Tibial artery (tissue), 4 donors: Measurements from ENCODE around the gene ANKRD65.
"Not testable (repeated sequence)": the region's sequence is repeated elsewhere in the genome, so short reads cannot be mapped to it uniquely, and the experiment has no call there.

Experiments used
- DNase-seq, 2 donors: peaks; one replicate each; pipeline ENCODE4 v3.0.0-alpha.2; 2019
- H3K27ac ChIP-seq, 2 donors: fragments of 200-600 bp; sonication (generic) in 1 of 2; 1 replicate in 1 of 2; 2 replicates in 1 of 2; pipeline ENCODE4 v1.5.1; 2018 to 2019; ENCODE audit warnings: mild to moderate bottlenecking in 1 of 2
- H3K27me3 ChIP-seq, 2 donors: fragments of 200-600 bp; sonication (generic) in 1 of 2; one replicate each; pipeline versions ENCODE4 v1.5.1 to v1.6.0; 2016 to 2019
- H3K36me3 ChIP-seq, 3 donors: fragments of 200-600 bp; sonication (generic) in 2 of 3; one replicate each; pipeline ENCODE4 v1.5.1; 2016 to 2019; ENCODE audit warnings: mild to moderate bottlenecking in 2 of 3
- H3K4me1 ChIP-seq, 4 donors: fragments of 200-600 bp; sonication (generic) in 2 of 4; 1 replicate in 3 of 4; 2 replicates in 1 of 4; pipeline ENCODE4 v1.5.1; 2016 to 2019
- H3K4me3 ChIP-seq, 2 donors: fragments of 200-600 bp; sonication (generic) in 1 of 2; 1 replicate in 1 of 2; 2 replicates in 1 of 2; pipeline ENCODE4 v1.5.1; 2018 to 2019; ENCODE audit warnings: mild to moderate bottlenecking in 2 of 2
- H3K9me3 ChIP-seq, 3 donors: fragments of 200-600 bp; sonication (generic) in 1 of 3; one replicate each; pipeline ENCODE4 v1.5.1; 2016 to 2019
- intact Hi-C: fragments of 100-400 bp; cut with DNase I; formaldehyde crosslinking; loops from one replicate; pipeline ENCODE4 v1.15.0; 2023; ENCODE audit warnings: low total_unique reads
- TF ChIP-seq, protein P1 (sequence below), 2 experiments: fragments of 200-600 bp in 1 of 2; fragments of 450-650 bp in 1 of 2; IDR thresholded peaks; one replicate each; pipeline ENCODE4 v1.5.1; 2017 to 2019; ENCODE audit warnings: antibody characterized with exemption in 2 of 2, mild to moderate bottlenecking in 1 of 2, moderate library complexity in 1 of 2

Gene ANKRD65

DNA sequence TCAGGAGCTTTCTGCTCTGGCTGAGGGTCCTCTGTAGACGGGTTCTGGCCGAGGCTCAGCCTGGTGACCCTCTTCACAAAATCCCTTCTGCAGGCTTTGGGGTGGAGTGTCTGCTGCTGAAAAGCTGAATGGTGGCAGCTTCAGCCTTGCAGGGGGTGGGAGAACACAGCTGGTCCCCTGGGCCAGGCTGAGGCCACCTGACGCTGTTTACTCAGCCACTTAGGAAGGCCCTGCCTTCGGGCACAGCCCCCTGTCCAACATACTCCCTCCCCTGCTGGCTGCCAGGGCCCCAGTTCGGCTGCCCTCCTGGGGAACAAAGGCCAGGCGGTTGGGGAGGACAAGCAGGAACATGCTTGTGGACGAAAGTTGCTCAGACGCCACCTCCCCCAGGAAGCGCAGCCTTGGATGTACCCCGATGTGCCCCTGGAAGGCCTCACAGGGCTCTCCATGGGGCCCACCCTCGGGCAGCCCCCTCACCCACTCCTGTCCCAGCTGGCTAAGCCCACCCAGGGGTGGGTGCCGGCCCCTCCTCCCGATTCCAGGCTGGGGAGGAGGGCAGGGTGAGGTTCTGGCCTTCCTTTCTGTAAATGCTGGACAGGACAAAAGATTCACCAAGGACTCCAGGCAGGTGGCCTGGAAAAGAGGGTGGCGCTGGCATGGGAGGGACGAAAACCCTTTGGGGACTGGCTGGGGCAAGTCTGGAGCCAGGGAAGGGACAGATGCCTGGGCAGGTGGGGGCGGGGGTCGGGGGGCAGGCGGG is at the start of gene ANKRD65:
Gene ANKRD65, minus strand, starts transcription at position 130 of the 760 bp plus-strand sequence. CDS start 271 bp downstream, outside the sequence.
- H3K27ac ChIP-seq = no peak within 1 kb of the TSS
- peak within 1 kb of the TSS; percentile 29 to 41 for H3K4me3 ChIP-seq
- no peaks in the 10 kb centered on the region for H3K36me3 ChIP-seq
- TF ChIP-seq, protein P1, sequence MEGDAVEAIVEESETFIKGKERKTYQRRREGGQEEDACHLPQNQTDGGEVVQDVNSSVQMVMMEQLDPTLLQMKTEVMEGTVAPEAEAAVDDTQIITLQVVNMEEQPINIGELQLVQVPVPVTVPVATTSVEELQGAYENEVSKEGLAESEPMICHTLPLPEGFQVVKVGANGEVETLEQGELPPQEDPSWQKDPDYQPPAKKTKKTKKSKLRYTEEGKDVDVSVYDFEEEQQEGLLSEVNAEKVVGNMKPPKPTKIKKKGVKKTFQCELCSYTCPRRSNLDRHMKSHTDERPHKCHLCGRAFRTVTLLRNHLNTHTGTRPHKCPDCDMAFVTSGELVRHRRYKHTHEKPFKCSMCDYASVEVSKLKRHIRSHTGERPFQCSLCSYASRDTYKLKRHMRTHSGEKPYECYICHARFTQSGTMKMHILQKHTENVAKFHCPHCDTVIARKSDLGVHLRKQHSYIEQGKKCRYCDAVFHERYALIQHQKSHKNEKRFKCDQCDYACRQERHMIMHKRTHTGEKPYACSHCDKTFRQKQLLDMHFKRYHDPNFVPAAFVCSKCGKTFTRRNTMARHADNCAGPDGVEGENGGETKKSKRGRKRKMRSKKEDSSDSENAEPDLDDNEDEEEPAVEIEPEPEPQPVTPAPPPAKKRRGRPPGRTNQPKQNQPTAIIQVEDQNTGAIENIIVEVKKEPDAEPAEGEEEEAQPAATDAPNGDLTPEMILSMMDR (IDR thresholded peaks at IDR 0.05) = no peak
- no peaks in the 10 kb centered on the region for H3K9me3 ChIP-seq
- no peak for DNase-seq
- peaks cover 0 to 44% of the 10 kb centered on the region in 2 donors for H3K27me3 ChIP-seq
- intact Hi-C loops = no loop called here
- peaks cover 0 to 16% (median 6%) of the 10 kb centered on the region in 4 donors for H3K4me1 ChIP-seq

DNA sequence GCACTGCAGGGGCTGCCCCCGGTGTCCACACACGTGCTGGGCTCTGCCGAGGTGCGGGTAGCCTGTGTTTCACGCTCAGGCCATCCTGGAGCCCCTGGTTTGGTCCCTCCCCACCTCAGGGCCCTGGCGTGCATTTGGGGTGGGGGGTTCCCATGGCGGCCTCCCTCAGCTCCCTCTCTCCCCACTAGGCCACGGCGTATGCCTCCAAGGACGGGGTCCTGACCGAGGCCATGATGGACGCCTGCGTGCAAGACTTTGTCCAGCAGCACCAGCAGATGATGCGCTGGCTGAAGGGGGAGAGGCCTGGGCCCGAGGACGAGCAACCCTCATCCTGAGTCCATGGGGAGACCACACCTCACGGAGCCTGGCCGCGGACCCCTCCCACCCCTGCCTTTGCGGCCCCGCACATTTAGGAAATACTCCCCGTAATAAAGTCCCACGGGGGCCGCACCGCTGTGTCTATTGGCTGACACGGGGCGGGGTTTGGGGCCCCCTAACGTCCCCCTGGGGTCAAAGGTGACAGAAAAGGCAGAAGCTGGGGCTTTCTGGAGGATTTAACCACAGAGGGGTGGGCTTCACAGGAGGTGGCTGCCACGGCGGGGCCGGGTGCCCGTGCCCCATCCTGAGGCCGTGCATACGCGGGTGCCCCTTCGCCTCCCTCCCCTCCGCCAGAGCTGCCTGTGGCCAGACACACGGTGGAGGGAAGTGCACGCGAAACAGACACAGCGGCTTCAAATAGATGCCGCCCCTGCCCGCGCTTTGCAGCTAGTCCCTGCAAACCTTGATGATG is 47.3 kb upstream of the ANKRD65 start:
- H3K4me1 ChIP-seq = peaks cover 0 to 18% (median 16%) of the 10 kb centered on the region in 4 donors
- H3K27me3 ChIP-seq, H3K27ac ChIP-seq, intact Hi-C loops, DNase-seq, H3K4me3 ChIP-seq, H3K9me3 ChIP-seq, H3K36me3 ChIP-seq: not testable (repeated sequence)

DNA sequence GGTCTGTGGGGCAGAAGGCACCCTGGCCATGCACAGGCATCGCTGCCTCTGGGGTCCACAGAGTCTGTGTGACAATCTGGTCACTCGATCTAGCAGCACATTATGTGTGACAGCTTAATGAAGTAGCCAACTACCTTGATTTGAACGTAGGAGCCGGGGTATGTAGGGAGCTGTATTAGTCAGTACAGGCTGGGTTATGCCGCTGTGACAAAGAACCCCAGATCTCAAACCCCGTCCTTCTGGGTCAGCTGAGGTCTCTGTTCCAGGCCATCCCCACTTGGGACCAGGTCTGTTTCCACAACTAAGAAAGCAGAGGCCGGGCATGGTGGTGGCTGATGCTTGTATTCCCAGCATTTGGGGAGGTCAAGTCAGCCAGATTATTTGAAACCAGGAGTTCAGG is 42.2 kb upstream of the ANKRD65 start:
- no peaks in the 10 kb centered on the region for H3K9me3 ChIP-seq
- no peak for DNase-seq
- intact Hi-C loops = no loop called here
- peaks cover 0 to 31% of the 10 kb centered on the region in 2 donors for H3K27me3 ChIP-seq
- H3K4me1 ChIP-seq = no peaks in the 10 kb centered on the region
- H3K27ac ChIP-seq = no peak overlapping the region
- H3K4me3 ChIP-seq = no peak overlapping the region
- TF ChIP-seq, protein P1 (IDR thresholded peaks at IDR 0.05) = no peak
- no peaks in the 10 kb centered on the region for H3K36me3 ChIP-seq

DNA sequence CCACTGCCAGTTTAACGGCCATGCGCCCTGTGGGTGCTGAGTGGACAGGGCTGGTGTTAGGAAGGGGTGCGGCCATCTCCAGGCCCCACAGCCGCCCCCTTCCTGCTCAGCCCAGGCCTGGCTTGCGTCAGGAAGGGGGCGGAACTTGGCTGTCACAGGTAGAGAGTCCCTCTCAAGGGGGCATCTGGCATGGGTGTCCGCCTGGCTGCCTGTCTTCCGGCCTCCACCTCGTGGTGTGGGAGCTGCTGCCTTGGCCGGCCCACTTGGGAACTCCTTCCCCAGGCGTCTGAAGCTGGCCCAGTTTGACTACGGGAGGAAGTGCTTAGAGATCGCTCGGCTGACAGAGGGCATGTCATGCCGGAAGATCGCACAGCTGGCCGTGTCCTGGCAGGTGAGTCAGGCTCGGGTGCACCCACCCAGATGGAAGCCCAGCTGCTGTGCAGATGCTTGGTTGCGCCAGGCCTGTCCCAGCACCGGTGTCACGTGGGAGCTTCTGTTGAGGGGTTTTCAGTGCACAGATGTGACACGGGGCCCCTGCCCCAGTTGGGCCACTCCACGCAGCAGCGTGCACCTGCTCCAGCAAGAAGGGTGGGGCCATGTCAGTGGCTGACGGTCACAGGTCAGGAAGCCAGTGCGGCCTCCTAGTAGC is 41.4 kb upstream of the ANKRD65 start:
- TF ChIP-seq, protein P1 (IDR thresholded peaks at IDR 0.05) = no peak
- intact Hi-C loops = no loop called here
- no peaks in the 10 kb centered on the region for H3K4me1 ChIP-seq
- H3K9me3 ChIP-seq = no peaks in the 10 kb centered on the region
- peaks cover 0 to 31% of the 10 kb centered on the region in 2 donors for H3K27me3 ChIP-seq
- no peaks in the 10 kb centered on the region for H3K36me3 ChIP-seq
- no peak overlapping the region for H3K27ac ChIP-seq
- DNase-seq = no peak
- H3K4me3 ChIP-seq = no peak overlapping the region

DNA sequence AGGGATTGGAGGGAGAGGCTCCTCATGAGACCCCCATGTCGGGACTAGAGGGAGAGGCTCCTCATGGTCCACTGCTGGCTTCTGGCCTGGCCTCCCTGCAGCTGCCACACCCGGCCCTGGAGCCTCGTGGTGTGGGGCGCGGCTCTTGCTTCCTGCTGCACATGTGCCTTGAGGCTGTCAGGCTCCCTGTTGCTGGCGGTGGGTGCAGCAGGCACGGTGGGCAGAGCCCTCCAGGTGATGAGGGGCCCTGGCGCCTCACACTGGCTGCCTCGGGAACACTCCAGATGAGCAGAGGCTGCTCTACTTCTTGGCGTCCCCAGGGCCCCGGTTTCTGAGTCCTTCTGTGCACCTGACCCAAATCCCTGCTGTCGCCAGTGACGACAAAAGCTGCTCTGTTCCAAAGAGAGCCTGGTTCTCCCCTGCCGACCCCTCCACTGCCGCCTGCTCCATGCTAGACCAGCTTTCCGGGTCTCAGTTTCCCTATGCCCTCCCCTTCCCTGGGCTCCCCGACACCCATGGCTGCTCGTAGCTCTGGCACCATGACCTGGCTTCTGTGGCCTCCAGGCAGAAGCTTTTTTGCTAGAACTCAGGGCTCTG is 40.7 kb upstream of the ANKRD65 start:
- no peaks in the 10 kb centered on the region for H3K4me1 ChIP-seq
- H3K27ac ChIP-seq = no peak overlapping the region
- H3K9me3 ChIP-seq = no peaks in the 10 kb centered on the region
- H3K36me3 ChIP-seq = no peaks in the 10 kb centered on the region
- TF ChIP-seq, protein P1 (IDR thresholded peaks at IDR 0.05) = no peak
- DNase-seq = no peak
- intact Hi-C loops = no loop called here
- H3K27me3 ChIP-seq = peaks cover 0 to 31% of the 10 kb centered on the region in 2 donors
- no peak overlapping the region for H3K4me3 ChIP-seq
